ENCODE results near the gene NUPR1.

GRCh38 chr16:28492511-28492910 lies 46.3 kb downstream of the NUPR1 start:
- no peak for TF ChIP-seq CTCF (IDR thresholded peaks at IDR 0.05)
- TF ChIP-seq POLR2A (IDR thresholded peaks at IDR 0.05), result no peak
- no peak for TF ChIP-seq POLR2AphosphoS5 (IDR thresholded peaks at IDR 0.05; ENCODE audit: insufficient read depth in 1 of 2, low read depth in 1 of 2)

Data from vagina (tissue), 2 donors.